HG02973 (cell line): ENCODE results near the gene NOL12.

Experiments used
- ATAC-seq: cut with Tn5 transposase; IDR thresholded peaks from one replicate; pipeline ENCODE4 v1.9.1; 2021; ENCODE audit warnings: moderate library complexity; ENCODE audit not compliant: unreplicated experiment

The NOL12 gene

GRCh38 chr22:37741312-37741795 lies 55.2 kb downstream of the NOL12 start:
- ATAC-seq = no peak

GRCh38 chr22:37742376-37743171 lies 56.4 kb downstream of the NOL12 start:
- ATAC-seq = no peak
